Measurements from ENCODE around the gene BIRC7.
A peak's percentile ranks its signal among the peaks of the same experiment; 100 is the strongest.

Gene BIRC7

GRCh38 chr20:63267691-63268090 is 32.0 kb downstream of the BIRC7 start:
- no peak for DNase-seq

- no peak for DNase-seq
These were observed 32.6 kb downstream of the BIRC7 start for GRCh38 chr20:63268256-63268655.

- DNase-seq, result no peak
These were observed 33.1 kb downstream of the BIRC7 start for GRCh38 chr20:63268671-63269439.

DNA sequence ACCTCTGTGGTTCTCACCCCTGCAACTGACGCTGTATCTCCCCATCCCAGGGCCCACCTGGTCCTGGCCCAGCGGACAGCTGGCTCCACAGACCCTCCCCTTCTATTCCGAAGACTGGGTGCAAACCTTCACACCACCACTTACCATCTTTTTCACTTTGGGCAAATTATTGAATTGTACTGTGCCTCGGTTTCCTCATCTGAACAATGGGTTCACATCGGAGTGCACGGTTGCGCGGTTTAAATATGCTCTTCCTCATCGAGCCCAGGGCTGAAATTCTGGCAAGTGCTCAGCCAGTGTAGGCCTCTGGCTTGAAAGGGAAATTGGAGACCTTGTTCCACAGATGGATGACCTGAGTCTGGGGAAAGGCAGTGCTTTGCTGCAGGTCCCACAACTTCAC is 34.0 kb downstream of the BIRC7 start:
- DNase-seq, result no peak

- DNase-seq, result no peak
These were observed 35.1 kb downstream of the BIRC7 start for GRCh38 chr20:63270606-63271325.

GRCh38 chr20:63272105-63273058 is 36.7 kb downstream of the BIRC7 start, which contains the start of gene ARFGAP1:
Gene ARFGAP1 (plus strand): TSS chr20:63272813. CDS start chr20:63275581, 2,768 bp downstream.
- DNase-seq, result peak; percentile 87

DNA sequence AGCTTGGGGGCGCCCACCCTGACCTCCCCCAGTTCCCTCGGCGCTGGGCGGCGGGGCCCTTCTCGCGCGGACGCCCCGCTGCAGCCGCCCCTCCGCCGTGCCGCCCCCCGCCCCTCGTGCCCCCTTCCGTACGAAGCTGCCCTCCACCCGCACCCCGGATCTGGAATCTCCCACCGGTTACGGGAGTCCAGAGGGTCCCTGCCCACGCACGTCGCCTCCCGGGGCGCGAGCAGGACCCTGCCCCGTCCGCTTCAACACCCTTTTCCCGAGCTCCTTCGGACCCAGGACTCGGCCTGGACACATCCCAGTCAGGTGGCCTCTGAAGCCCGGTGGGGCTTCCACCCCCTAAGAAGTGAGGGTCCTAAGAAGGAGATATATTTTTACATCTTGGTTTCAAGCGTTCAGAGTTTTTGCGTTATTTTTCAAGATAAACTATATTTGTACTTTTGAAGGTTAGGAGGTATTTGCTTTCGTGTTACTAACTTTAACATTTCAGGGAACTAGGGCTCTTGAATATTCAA is 37.4 kb downstream of the BIRC7 start:
- DNase-seq, result no peak

DNA sequence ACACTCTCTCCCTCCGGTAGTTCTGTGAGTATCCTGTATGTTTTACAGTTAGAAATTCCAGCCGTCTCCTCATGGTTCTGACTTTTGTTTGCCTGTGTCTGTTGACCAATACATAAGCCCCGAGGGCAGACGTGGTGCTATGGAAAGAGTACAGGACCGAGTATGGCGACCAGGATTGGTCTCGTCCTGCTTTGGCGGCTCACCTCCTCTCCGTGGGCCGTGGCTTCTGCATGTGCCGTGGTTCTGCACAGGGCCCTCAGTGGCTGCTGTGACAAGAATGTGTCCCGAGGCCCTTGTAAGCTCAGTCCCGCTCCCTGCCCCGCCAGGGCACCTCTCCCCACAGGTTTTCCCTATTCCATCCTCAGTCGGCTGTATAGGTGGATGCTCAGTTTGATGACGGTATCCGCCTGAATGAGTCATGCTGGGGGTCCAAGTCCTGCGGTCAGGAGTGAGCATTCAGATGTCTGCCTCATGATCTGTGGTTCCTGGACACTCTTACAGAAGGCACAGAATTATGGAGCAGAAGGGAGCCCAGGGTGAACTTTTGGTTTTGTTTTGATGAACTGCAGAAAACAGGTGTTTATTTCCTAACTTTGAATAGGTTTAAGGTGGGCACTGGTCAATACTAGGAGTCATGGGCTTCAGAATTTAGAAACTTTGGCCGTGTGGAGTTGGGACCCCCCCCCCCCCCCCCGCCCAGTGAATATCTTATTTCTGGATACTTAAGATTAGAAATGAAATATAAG is 38.1 kb downstream of the BIRC7 start:
- DNase-seq, result peak; percentile 71

DNA sequence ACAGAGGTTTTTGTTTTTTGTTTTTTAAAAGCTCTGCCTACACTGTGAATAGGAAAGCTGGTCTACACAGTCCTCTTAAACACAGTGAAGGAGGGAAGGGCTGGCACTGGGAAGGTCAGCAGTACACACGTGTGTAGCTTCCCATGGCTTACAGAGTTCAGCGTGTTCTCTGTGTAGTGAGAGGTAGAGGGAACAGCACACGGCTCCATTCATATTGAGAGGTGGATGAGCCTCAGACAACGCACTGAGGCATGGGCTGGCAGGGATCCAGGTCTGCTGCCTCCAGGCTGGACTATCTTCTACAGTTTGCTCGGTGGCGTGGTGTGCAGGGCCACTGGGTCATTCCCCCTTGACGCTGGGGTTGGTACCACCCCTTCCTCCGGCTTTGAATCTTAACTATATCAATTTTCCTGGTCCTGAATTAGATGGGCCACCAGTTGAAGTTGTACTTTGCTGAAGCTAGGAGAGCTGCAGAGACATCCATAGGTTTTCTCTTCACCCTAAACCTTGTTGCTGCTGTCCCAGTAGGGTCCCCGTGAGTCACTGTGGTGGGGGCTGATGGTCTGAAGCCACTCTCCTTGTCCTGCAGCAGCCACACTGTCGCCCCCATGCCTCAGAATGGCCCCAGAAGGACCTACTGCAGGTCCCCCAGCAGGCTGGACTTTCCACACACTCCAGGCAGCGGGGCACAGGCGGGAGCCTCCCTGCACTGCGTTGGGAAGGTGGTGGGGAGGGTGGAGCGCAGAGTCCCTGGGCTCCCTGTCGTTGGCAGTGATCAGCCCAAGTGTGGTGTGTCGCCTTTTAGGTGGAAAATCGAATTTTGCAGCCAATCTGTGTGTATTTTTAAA is 38.9 kb downstream of the BIRC7 start:
- DNase-seq, result no peak

DNA sequence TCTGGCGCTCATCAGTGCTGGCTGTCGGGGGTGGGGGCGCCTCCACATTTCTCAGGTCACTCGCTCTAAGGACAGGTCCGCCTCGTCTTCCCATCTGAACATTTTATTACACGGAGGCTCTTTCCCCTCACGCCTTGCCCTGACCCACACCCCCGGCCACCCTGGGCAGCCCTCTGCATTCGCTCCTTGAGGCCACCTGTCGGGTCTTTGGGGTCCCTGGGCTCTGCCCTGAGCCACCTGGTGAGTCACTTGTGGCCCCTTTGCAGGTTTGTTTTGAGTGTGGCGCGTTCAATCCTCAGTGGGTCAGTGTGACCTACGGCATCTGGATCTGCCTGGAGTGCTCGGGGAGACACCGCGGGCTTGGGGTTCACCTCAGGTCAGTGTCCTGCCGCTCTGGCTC is 40.1 kb downstream of the BIRC7 start:
- DNase-seq, result no peak

- no peak for DNase-seq
These were observed 41.3 kb downstream of the BIRC7 start for GRCh38 chr20:63276956-63277355.

DNA sequence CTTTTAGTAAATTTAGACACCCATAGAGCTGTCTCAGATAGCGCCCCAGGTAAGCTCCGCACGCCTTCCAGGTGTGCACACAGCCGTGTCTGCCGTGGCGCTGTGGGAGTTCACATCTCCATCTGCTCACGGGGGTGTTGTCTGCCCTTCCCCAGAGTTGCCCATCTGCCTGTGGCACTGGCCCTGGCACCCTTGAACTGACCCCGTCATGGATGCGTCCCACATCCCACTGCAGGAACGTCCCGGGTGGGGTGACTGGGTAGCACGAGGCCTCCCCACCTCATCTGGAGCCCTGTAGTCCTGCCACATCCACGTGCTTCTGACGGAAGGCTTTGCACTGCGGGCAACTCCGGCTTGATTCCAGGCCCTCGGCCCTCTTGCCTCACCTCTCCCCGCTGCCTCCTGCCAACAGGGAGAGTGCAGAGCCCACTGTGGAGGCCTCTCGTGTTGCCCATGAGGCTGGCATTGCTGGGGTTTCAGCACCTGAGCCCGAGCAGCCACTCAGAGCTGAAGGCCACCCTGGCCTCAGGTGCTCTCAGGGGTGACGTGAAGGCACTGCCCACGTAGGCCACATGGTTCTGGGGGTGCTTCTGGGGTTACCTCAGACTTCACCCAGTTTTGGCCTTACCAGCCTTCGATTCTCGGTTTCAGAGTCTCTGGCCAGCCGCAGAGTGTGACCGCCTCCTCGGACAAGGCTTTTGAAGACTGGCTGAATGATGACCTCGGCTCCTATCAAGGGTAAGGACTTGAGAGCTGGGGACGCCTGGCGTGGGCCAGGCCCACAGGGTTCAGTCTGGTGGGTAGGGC is 42.0 kb downstream of the BIRC7 start:
- no peak for DNase-seq

- no peak for DNase-seq
These were observed 43.0 kb downstream of the BIRC7 start for GRCh38 chr20:63278661-63279060.

- no peak for DNase-seq
These were observed 44.2 kb downstream of the BIRC7 start for GRCh38 chr20:63279931-63280330.

- DNase-seq, result no peak
These were observed 44.7 kb downstream of the BIRC7 start for GRCh38 chr20:63280371-63280770.

DNA sequence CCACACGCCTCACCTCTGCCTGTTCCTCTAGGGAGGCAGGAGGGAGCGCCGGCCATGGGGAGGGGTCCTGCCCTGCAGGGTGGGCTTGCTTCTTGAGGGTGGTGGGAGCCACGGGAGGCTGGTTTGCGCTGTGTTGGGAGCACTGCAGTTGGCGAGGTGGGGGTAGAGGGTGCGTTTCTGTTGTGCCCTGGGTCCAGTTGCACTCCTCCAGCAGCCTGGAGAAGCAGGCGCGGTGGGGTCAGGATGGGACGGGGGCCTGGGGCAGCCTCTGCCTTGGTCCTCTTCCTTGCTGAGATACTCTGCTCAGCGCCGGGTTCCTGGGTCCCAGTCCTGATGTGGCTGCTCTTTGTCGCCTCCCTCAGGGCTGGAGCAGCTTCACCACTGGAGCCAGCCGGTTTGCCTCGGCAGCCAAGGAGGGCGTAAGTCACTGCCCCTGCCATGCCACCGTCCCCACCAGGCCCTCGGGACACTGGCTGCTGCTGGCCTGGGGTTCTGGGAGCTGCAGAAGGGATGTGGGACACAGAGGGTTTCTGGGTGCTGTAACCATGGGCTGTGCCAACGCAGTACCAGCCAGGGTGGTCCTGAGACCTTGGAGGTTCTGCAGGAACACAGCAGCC is 45.3 kb downstream of the BIRC7 start:
- DNase-seq, result no peak

DNA sequence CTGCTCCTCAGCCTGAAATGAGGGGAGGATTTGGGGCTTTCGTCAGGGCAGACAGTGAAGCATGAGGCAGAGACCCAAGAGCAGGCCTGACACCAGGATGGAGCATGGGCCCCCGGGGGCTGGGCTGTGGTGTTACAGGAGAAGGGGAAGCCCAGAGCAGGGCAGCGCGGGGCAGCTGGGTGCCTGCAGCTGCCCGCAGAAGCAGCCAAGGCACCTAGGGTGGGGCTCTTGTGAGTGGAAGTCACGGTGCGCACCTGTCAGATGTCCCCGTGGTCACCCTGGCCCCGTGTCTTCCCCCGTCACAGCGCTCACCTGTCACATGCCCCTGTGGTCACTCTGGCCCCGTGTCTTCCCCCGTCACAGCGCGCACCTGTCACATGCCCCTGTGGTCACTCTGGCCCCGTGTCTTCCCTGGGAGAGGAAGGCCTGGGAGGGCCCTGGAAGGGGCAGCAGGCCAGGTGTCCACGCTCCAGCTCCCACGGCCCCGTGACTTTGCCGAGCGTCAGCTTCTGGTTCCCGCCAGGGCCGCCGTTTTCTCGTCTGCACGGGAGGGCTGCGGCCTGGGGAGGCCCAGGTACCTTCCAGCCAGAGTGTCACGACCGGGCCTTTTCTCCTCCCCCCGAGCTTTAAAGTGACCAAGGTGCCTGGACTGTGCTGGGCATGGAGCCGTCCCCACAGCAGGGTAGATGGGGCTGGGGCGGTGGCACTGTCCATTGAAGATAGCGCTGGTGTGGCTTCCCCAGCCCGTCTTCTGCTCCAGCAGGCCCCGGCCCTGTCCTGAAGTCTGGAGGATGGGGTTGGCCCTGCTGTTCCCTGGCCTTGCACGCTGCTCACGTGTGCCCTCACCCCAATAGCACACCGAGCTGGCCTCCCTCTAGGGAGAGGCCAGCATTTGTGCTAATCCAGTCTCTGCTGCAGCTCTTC is 46.3 kb downstream of the BIRC7 start:
- no peak for DNase-seq

- no peak for DNase-seq
These were observed 47.2 kb downstream of the BIRC7 start for GRCh38 chr20:63282946-63283345.

Measured in fibroblast of skin of back (primary cell).